Effector memory CD4-positive, alpha-beta T cell (primary cell): Measurements from ENCODE around the gene CACNA1H.
"Not testable (repeated sequence)": the region's sequence is repeated elsewhere in the genome, so short reads cannot be mapped to it uniquely, and the experiment has no call there.

Experiments used
- DNase-seq, 3 donors: peaks; one replicate each; pipeline ENCODE4 v3.0.0-alpha.2; 2020
- H3K27ac ChIP-seq: 2 replicates; pipeline ENCODE4 v1.7.0; 2013; ENCODE audit warnings: mild to moderate bottlenecking, low read length, moderate library complexity; ENCODE audit not compliant: insufficient read depth, poor library complexity, severe bottlenecking
- H3K27me3 ChIP-seq: replicated peaks from 2 replicates; pipeline ENCODE4 v1.7.0; 2013; ENCODE audit warnings: mild to moderate bottlenecking, low read length; ENCODE audit not compliant: insufficient read depth, control insufficient read depth, poor library complexity, severe bottlenecking
- H3K36me3 ChIP-seq: 2 replicates; pipeline ENCODE4 v1.7.0; 2013; ENCODE audit warnings: mild to moderate bottlenecking, low read length, moderate library complexity; ENCODE audit not compliant: control insufficient read depth, insufficient read depth
- H3K4me1 ChIP-seq: 2 replicates; pipeline ENCODE4 v1.7.0; 2013; ENCODE audit warnings: low read length, mild to moderate bottlenecking; ENCODE audit not compliant: control insufficient read depth, insufficient read depth, poor library complexity, severe bottlenecking
- H3K4me3 ChIP-seq: 2 replicates; pipeline ENCODE4 v1.7.0; 2013; ENCODE audit warnings: low read length, low read depth, mild to moderate bottlenecking; ENCODE audit not compliant: insufficient read depth, poor library complexity, severe bottlenecking
- H3K9me3 ChIP-seq: 2 replicates; pipeline ENCODE4 v1.7.0; 2013; ENCODE audit warnings: mild to moderate bottlenecking, low read length, moderate library complexity; ENCODE audit not compliant: control insufficient read depth

Gene CACNA1H

DNA sequence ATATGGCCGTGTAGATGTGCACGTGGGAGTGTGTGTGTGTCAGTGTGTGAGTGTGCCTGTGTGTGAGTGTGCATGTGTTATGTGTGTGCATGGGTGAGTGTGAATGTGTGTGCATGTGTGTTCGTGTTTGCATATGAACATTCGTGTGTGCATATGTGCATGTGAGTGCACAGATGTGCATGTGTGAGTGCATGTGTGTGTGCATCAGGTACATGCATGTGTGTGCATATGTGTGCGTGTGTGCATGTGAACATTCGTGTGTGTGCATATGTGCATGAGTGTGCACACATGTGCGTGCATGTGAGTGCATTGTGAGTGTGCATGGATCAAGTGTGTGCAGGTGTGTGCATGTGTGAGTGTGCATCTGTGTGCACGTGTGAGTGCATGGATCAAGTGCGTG lies 85.1 kb downstream of the CACNA1H start:
- no peaks in the 10 kb centered on the region for H3K4me1 ChIP-seq
- no peaks in the 10 kb centered on the region for H3K9me3 ChIP-seq
- H3K4me3 ChIP-seq = no peak overlapping the region
- H3K27me3 ChIP-seq = no peaks in the 10 kb centered on the region
- no peak overlapping the region for H3K27ac ChIP-seq
- H3K36me3 ChIP-seq = no peaks in the 10 kb centered on the region
- no peak for DNase-seq

DNA sequence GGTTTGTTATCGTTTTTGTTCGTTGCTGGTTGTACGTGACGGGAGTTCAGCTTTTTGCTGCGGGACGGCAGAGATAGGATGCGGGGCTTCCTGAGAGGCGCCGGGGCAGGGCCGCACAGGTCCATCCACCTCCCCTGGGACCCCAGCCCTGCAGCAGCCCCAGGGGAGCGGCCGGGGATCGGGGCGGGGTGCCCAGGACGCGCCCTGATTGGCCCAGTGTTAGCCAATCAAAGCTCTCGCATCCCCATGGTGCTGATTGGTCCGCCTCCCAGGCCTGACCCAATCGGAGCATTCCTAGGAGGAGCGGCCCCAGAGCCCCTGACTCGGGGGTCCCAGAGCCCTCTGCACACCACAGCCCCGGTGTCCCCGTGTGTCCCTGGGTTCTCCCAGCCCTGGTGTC lies 86.0 kb downstream of the CACNA1H start:
- not testable (repeated sequence) for H3K4me3 ChIP-seq, H3K27ac ChIP-seq, H3K4me1 ChIP-seq, H3K27me3 ChIP-seq, DNase-seq, H3K36me3 ChIP-seq, H3K9me3 ChIP-seq

DNA sequence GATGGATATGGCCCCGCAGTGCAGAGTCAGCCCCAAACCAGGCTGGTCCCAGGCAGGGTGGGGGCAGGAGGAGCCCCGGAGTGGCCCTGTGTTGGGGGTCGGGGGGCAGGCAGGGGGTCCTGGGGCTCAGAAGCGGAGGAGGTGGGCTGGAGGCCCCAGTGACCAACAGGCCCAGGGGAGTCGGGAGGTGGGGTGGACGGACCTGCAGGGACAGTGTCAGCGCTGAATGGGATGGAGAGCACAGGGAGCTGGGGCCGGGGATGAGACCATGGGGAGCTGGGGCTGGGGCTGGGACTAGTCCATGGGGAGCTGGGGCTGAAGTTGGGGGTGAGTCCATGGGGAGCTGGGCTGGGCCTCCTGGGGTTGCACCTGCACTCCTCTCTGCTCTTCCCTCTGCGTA lies 86.7 kb downstream of the CACNA1H start:
- DNase-seq, H3K4me1 ChIP-seq: not testable (repeated sequence)

DNA sequence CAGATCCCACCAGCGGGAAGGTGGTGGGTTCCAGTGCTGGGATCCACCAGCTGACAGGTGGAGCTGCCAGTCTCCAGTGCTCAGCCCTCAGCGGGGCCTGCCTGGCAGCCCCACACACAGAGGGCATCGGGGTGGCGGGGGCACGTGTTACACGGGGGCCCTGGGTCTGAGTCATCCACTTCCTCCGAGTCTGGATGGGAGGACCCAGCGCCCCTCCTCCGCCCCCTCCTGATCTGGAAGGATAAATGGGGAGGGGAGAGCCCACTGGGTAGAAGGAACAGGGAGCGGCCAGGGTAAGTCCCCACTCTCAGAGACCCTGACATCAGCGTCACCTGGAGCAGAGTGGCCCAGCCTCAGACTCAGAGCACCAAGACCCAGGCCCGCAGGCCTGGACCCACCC lies 87.5 kb downstream of the CACNA1H start, which contains the start of gene TPSAB1:
TPSAB1 (plus strand) TSS at position 270 of the 400 bp plus-strand sequence. CDS start 234 bp downstream, outside the sequence.
- H3K27me3 ChIP-seq, H3K9me3 ChIP-seq, H3K36me3 ChIP-seq, H3K4me3 ChIP-seq, H3K4me1 ChIP-seq, DNase-seq, H3K27ac ChIP-seq: not testable (repeated sequence)

More for the DNA sequence above, 86.7 kb downstream of the CACNA1H start:
- not testable (repeated sequence) for H3K9me3 ChIP-seq, H3K27me3 ChIP-seq, H3K27ac ChIP-seq, H3K36me3 ChIP-seq, H3K4me3 ChIP-seq

DNA sequence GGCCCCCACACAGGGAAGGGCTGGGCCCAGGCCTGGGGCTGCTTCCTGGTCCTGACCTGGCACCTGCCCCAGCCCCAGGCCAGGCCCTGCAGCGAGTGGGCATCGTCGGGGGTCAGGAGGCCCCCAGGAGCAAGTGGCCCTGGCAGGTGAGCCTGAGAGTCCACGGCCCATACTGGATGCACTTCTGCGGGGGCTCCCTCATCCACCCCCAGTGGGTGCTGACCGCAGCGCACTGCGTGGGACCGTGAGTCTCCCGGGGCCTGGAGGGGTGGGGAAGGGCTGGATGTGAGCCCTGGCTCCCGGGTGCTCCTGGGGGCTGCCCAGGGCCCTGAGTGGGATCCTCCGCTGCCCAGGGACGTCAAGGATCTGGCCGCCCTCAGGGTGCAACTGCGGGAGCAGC lies 88.2 kb downstream of the CACNA1H start:
- not testable (repeated sequence) for H3K36me3 ChIP-seq, H3K4me3 ChIP-seq, H3K9me3 ChIP-seq, H3K4me1 ChIP-seq, DNase-seq, H3K27me3 ChIP-seq, H3K27ac ChIP-seq

DNA sequence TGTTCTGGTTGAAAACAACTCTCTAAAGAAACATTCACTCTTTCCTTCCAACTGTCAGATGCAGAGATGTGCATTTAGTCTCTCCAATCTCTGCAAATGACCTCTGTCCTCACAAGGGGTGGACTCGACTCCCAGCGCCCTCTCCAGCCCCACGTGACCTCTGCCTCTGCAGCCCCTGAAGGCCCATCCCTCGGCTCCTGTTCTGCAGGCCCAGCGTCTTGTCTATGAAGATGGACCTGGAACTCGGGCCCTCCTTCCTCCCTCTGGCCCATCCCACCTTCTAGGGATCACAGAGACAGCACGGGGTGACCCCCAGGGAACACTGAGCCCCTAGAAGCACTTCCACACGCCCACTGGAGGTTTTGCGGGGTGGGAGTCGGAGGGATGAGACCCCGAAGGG lies 90.5 kb downstream of the CACNA1H start:
- not testable (repeated sequence) for H3K4me3 ChIP-seq, H3K27me3 ChIP-seq, H3K36me3 ChIP-seq, H3K9me3 ChIP-seq, H3K27ac ChIP-seq, H3K4me1 ChIP-seq, DNase-seq

DNA sequence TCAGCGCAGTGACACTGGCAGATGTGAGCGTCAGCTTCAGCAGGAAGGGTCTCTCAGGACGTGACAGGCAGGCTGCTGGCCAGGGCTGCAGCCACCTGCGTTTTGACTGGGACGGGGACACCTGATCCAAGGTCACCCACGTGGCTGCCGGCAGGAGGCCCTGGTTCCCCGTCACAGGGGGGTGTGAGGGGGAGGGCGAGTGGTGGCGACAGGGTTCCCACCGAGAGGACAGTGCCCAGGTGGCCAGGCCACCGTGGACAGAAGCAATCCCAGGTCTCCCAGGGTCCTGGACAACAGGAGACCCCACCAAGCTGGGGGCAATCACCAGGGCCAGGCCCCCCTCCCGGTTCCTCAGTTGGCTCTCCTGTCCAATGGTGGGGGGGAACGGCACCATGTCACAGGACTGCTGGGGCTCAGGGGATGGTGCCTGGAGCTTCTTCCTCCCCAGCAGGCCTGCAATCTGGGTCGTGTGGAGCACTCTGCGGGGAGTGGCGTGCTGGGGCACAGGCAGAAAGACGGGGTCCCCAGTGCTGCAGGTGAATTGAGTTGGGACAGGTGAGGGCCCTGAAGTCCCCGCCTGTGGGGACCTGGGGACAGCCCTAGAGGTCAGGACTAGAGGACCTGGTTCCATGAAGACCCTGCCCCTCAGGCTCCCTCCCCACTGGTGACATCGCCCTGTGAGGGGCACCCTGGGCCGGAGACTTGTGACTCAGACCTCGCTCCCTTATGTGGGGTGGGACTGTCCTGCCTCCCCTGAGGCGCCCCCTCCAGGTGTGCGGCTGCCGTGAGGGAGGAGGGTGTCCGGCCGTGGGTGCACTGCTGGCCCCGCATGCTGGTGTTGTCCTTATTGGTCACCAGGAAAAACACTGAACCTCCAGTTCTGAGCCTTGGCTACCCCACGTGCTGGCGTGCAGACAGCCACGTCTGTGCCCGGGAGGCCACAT lies 91.3 kb downstream of the CACNA1H start:
- not testable (repeated sequence) for H3K4me3 ChIP-seq, H3K27ac ChIP-seq, H3K9me3 ChIP-seq, H3K4me1 ChIP-seq, H3K36me3 ChIP-seq, DNase-seq, H3K27me3 ChIP-seq

DNA sequence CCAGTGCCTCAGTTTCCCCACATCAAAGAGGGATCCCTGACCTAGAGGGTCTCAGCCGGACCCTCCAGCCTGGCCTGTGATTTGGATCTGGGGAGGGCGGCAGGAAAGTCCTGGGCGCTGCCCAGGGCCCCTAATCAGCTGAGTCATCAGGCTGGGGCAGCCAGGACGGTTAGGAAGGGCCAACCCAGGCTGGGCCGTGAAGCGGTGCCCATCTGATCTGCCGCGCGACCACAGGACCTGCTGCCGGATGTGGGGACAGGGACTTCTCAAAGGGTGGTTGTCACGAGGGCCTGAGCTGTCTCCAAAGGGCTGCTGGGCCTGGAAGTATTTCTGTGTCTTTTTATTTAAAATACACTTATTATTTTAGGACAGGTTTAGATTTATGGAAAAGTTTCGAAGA lies 92.0 kb downstream of the CACNA1H start:
- H3K36me3 ChIP-seq = no peaks in the 10 kb centered on the region
- no peaks in the 10 kb centered on the region for H3K27me3 ChIP-seq
- no peak overlapping the region for H3K27ac ChIP-seq
- H3K4me3 ChIP-seq = no peak overlapping the region
- DNase-seq = no peak
- H3K9me3 ChIP-seq = no peaks in the 10 kb centered on the region
- no peaks in the 10 kb centered on the region for H3K4me1 ChIP-seq

DNA sequence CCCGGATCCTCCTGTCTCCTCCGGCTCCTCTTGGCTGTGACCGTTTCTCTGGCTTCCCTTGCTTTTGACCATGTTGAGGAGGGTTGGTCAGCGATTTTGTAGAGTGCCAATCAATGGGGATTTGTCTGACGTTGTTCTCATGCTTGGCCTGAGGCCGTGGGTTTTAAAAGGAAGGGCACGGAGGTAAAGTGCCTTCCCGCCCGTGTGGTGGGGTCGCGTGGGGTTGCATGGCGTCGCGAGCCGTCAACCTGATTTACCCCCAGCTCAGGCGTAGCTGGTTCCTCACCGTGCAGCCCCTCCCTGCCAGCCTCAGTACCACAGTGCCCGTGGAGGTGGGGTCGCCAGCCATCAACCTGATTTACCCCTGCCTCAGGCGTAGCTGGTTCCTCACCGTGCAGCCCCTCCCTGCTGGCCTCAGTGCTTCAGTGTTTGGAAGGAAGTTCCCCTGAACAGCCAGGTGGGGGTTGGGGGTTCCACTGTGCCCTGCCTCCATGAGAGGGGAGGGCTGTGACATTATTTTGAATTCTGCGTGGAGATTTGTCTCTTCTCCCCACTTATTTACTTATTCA lies 92.6 kb downstream of the CACNA1H start:
- no peak for DNase-seq
- H3K9me3 ChIP-seq = no peaks in the 10 kb centered on the region
- no peak overlapping the region for H3K27ac ChIP-seq
- no peaks in the 10 kb centered on the region for H3K4me1 ChIP-seq
- H3K36me3 ChIP-seq = no peaks in the 10 kb centered on the region
- no peak overlapping the region for H3K4me3 ChIP-seq
- H3K27me3 ChIP-seq = no peaks in the 10 kb centered on the region

DNA sequence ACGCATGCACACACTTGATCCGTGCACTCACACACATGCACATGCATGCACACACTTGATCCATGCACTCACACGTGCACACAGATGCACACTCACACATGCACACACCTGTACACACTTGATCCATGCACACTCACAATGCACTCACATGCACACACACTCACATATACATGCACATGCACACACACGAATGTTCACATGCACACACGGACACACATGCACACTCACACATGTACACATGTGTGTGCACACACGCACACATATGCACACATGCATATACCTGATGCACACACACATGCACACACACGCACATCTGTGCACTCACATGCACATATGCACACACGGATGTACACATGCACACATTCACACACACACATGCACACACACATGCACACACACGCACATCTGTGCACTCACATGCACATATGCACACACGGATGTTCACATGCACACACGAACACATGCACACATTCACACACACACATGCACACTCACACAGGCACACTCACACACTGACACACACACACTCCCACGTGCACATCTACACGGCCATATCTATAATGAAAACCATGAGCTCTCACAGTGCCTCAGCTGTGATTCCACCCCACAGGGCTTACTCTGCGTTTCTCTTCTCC lies 95.1 kb downstream of the CACNA1H start:
- not testable (repeated sequence) for H3K4me3 ChIP-seq, H3K27me3 ChIP-seq, H3K36me3 ChIP-seq, H3K4me1 ChIP-seq, DNase-seq, H3K27ac ChIP-seq, H3K9me3 ChIP-seq
